Measurements from ENCODE around the gene IPPK.
A peak's percentile ranks its signal among the peaks of the same experiment; 100 is the strongest.

The IPPK gene

GRCh38 chr9:92715488-92716231 lies 45.7 kb upstream of the IPPK start:
- H3K4me3 ChIP-seq (ENCODE audit: low read length), result no peak overlapping the region
- no peak for TF ChIP-seq CTCF (IDR thresholded peaks at IDR 0.05; ENCODE audit: insufficient read depth, low read depth, low read length, missing control alignments)
- DNase-seq (ENCODE audit: low read depth), result peak; percentile 97

- H3K4me3 ChIP-seq (ENCODE audit: low read length), result no peak overlapping the region
- no peak for DNase-seq (ENCODE audit: low read depth)
- TF ChIP-seq CTCF (IDR thresholded peaks at IDR 0.05; ENCODE audit: insufficient read depth, low read depth, low read length, missing control alignments), result no peak
These were observed 45.0 kb upstream of the IPPK start for GRCh38 chr9:92714787-92715487.

GRCh38 chr9:92714016-92714415 lies 44.1 kb upstream of the IPPK start:
- TF ChIP-seq CTCF (IDR thresholded peaks at IDR 0.05; ENCODE audit: insufficient read depth, low read depth, low read length, missing control alignments), result no peak
- DNase-seq (ENCODE audit: low read depth), result no peak

GRCh38 chr9:92713528-92713927 lies 43.6 kb upstream of the IPPK start:
- DNase-seq (ENCODE audit: low read depth), result no peak
- TF ChIP-seq CTCF (IDR thresholded peaks at IDR 0.05; ENCODE audit: insufficient read depth, low read depth, low read length, missing control alignments), result no peak
- H3K4me3 ChIP-seq (ENCODE audit: low read length), result no peak overlapping the region

More at GRCh38 chr9:92714016-92714415, 44.1 kb upstream of the IPPK start:
- no peak overlapping the region for H3K4me3 ChIP-seq (ENCODE audit: low read length)

- no peak for DNase-seq (ENCODE audit: low read depth)
- TF ChIP-seq CTCF (IDR thresholded peaks at IDR 0.05; ENCODE audit: insufficient read depth, low read depth, low read length, missing control alignments), result no peak
- no peak overlapping the region for H3K4me3 ChIP-seq (ENCODE audit: low read length)
These were observed 42.8 kb upstream of the IPPK start for GRCh38 chr9:92712767-92713166.

GRCh38 chr9:92711844-92712243 lies 41.9 kb upstream of the IPPK start:
- TF ChIP-seq CTCF (IDR thresholded peaks at IDR 0.05; ENCODE audit: insufficient read depth, low read depth, low read length, missing control alignments), result no peak
- H3K4me3 ChIP-seq (ENCODE audit: low read length), result no peak overlapping the region

More at GRCh38 chr9:92711844-92712243, 41.9 kb upstream of the IPPK start:
- no peak for DNase-seq (ENCODE audit: low read depth)
